Fibroblast of skin of abdomen (primary cell): ENCODE measurements around the gene MNX1.

ENCODE experiments used
- DNase-seq: peaks from one replicate; pipeline ENCODE4 v3.0.0-alpha.2; 2013

The MNX1 gene

DNA sequence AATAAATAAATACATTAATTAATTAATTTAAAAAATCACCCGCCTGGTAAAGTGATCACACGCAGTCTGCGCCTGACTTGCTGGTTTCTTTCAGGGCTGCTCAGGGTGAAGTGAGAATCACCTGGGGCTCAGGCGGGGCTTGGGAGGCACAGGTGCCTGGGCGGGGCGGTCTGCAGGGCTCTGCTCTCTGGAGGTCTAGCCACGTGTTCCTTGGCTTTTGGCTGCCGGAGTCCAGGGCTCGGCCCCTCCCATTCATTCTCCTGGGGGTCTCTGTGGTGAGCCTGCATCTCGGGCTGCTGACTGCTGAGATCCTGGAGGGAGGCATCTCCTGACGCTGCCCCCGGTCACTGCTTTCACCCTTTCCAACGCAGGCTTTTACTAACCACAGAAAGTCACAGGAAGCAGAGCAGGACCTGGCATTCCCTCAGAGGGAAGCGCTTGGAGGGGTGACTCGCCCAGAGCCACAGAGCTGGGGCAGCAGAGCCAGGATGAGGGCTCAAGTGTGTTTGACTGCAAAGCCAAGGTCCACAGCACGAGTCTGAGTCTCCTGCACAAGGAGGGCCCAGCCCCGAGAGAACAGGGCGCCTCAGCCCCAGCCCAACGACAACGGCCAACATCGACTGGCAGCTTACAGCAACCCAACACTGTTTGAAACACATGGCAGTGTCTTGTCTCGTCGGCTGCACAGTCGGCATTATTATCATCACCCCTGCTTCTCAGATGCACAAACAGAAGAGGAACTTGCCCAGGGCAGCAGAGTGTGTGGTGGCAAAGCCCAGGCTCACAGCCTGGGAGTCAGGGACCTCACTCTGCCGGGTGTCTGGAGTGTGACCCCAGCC, 22.4 kb upstream of the MNX1 start:
- DNase-seq = no peak

- DNase-seq = no peak
These were observed 21.7 kb upstream of the MNX1 start for GRCh38 chr7:157032128-157032527.

GRCh38 chr7:157028199-157028903, 17.9 kb upstream of the MNX1 start:
- DNase-seq = no peak

DNA sequence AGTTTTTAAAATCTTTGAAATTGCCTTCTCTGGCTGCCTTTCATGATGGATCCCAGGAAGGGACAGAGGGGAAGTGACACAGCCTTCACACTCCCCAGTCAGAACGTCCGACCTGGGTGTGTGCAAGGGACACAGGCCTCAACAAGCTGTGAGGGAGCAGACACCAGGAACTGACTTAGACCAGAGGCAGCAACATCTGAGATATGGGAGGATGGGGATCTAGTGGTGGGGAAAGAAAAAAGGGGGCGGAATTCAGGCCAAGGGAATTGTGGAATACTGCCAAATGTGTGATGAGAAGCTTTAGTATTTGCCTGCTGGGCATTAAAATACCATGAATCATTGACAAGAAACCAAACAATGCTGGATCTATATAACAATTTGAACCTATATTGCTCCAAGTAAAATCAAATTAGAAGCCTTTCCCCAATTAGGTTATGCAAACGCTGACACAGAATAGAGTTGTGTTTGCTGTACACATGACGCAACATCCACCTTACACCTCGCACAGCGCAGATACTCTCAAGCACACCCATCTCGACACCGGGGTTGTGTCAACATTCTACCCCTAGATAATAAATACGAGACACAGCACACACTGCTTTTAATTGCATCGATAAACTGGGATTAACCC, 17.2 kb upstream of the MNX1 start:
- no peak for DNase-seq

GRCh38 chr7:157024716-157025115, 14.3 kb upstream of the MNX1 start:
- DNase-seq = no peak

GRCh38 chr7:157023589-157023905, 13.1 kb upstream of the MNX1 start:
- no peak for DNase-seq

DNA sequence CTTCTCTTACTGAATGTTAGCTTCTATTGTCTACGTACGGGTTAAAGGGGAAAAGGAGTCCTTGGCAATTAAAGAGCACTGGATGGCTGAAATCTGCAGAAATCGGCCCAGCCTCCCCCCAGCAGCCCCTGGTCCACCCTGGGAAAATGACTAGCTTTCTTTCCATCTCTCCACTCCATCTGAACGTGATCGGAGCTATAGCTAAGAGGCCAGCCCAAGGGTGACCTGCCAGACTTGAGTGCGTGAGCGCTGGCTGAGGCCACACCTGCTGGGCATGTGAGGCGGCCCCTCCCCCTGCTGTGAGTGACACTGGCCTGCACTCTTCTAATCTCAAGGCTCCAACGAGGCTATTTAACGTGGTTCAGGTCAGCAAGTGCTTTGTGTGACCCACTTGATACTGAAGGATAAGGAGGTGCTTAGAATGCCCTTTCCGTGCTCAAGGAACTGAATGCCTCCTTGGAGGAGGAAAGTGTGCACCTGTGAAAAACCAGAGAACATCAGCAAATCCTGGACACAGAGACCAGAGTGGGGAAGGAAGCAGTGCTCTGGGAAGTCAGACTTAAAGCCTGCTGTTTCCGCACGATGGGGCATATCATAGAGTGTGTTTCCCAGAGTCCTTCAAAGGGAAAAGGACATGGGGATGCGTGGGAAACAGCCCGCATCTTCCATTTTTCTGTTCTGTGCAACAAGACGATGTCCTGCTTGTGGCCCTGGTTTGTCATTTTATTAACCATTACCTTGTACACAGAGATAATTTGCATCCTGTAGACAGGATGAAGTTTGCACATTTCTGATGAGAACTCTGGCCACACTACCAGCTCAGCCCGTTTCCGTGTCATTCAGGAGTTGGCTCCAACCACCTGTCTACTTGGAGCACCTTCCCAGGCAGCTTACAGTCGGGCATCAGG, 12.5 kb upstream of the MNX1 start:
- no peak for DNase-seq

- DNase-seq = no peak
These were observed 11.6 kb upstream of the MNX1 start for GRCh38 chr7:157021871-157022680.

- no peak for DNase-seq
These were observed 10.8 kb upstream of the MNX1 start for GRCh38 chr7:157021071-157021870.

DNA sequence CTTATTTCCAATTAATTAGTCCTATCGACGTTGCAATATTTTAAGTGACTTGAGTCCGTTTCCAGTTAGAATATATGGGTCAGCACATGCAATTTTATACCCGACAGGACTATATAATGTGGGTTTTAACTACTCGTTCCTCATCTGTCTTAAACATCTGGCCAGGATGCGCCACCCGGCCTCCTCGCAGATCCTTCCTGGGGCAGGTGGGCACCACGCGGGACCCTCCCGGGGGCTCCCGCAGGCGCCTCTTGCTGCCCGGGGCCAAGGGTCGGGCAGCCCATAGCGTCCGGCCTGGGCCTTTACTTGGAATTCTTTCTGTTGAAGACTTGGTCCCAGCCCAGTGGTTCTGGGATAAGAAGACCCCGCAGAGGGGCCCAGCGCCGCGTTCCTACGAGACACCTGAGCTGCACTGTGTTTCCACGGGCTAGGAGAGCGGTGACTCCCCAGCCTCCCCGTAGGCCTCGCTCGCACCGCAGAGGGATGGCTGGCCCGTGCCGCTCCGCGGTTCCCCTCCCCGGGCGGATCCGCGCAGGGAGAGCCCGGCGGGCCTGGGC, 10.1 kb upstream of the MNX1 start:
- no peak for DNase-seq

GRCh38 chr7:157019718-157020451, 9.4 kb upstream of the MNX1 start:
- no peak for DNase-seq

DNA sequence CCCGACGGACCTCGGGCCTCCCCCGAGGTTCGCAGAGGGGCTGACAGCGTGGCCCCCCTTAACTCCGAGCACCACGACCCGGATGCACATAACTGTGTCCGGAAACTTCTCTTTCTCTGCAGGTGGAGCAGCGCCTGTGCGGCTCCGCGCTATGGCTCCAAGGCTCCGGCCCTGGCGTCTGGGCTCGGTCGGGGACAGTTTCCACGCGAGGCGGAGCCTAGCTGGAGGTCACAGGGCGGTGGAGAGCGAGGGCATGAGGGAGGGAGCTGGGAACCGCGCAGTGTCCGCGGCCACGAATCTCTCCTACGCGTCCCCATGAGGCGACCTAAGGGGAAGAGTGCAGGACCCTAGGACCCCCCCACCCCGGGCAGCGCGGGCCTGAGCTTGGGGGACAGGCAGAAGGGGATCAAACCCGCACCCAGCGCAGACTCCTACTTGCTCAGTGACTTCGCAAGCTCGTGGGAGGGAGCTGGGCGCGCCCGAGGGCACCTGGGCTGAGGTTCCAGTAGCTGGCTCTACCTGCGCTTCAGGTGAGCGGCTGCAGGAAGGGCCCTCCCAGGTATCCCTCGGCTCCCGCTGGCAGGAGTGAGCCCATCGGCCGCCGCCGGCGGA, 8.6 kb upstream of the MNX1 start:
- DNase-seq = no peak

- no peak for DNase-seq
These were observed 8.0 kb upstream of the MNX1 start for GRCh38 chr7:157018328-157018996.

- no peak for DNase-seq
These were observed 7.3 kb upstream of the MNX1 start for GRCh38 chr7:157017603-157018327.

- no peak for DNase-seq
These were observed 6.7 kb upstream of the MNX1 start for GRCh38 chr7:157017149-157017548.

GRCh38 chr7:157016352-157017041, 6.0 kb upstream of the MNX1 start:
- DNase-seq = no peak

GRCh38 chr7:157016024-157016351, 5.5 kb upstream of the MNX1 start:
- no peak for DNase-seq
